Activated T-cell treated with anti-CD3 and anti-CD28 coated beads, Interleukin-2, amount 50 U/mL, for 24 hours (primary cell): ENCODE results near the gene FXYD1.
"Not testable (repeated sequence)": the region's sequence is repeated elsewhere in the genome, so short reads cannot be mapped to it uniquely, and the experiment has no call there.

Experiments
- DNase-seq: peaks from one replicate; pipeline ENCODE4 v3.0.0-alpha.2; 2020
- H3K27ac Mint-ChIP-seq: 2 replicates; pipeline ENCODE4 v1.8.0; 2020; ENCODE audit warnings: mild to moderate bottlenecking, mixed read lengths
- H3K27me3 Mint-ChIP-seq: 2 replicates; pipeline ENCODE4 v1.8.0; 2020; ENCODE audit warnings: mixed read lengths
- H3K36me3 Mint-ChIP-seq: 2 replicates; pipeline ENCODE4 v1.8.0; 2020; ENCODE audit warnings: low read depth, mixed read lengths
- H3K4me1 Mint-ChIP-seq: 2 replicates; pipeline ENCODE4 v1.8.0; 2020; ENCODE audit warnings: low read depth, mixed read lengths
- H3K4me3 Mint-ChIP-seq: 2 replicates; pipeline ENCODE4 v1.8.0; 2020; ENCODE audit warnings: mild to moderate bottlenecking, moderate library complexity, mixed read lengths
- H3K9me3 Mint-ChIP-seq: 2 replicates; pipeline ENCODE4 v1.8.0; 2020; ENCODE audit warnings: mixed read lengths

The FXYD1 gene

GRCh38 chr19:35141837-35142605, 3.4 kb downstream of the FXYD1 start:
- peak overlapping the region; percentile 73 for H3K4me3 Mint-ChIP-seq
- H3K36me3 Mint-ChIP-seq: no peaks in the 10 kb centered on the region
- peak overlapping the region; percentile 84 for H3K27ac Mint-ChIP-seq
- peaks cover 6% of the 10 kb centered on the region for H3K27me3 Mint-ChIP-seq
- H3K9me3 Mint-ChIP-seq: no peaks in the 10 kb centered on the region
- H3K4me1 Mint-ChIP-seq: peaks cover 41% of the 10 kb centered on the region
- DNase-seq: no peak

GRCh38 chr19:35142606-35143230, 4.1 kb downstream of the FXYD1 start:
- H3K36me3 Mint-ChIP-seq: no peaks in the 10 kb centered on the region
- H3K9me3 Mint-ChIP-seq: no peaks in the 10 kb centered on the region
- H3K27me3 Mint-ChIP-seq: peaks cover 6% of the 10 kb centered on the region
- peaks cover 39% of the 10 kb centered on the region for H3K4me1 Mint-ChIP-seq
- peak; percentile 81 for DNase-seq
- no peak overlapping the region for H3K27ac Mint-ChIP-seq
- peak overlapping the region; percentile 73 for H3K4me3 Mint-ChIP-seq

- Mint-ChIP-seq H3K4me1 (peaks cover 39% of the 10 kb centered on the region), H3K9me3 (no peaks in the 10 kb centered on the region), H3K27me3 (peaks cover 6% of the 10 kb centered on the region), H3K36me3 (no peaks in the 10 kb centered on the region), H3K4me3 (peak within 1 kb of the TSS; percentile 73), H3K27ac (no peak within 1 kb of the TSS)
- DNase-seq: peak; percentile 44
Observed at GRCh38 chr19:35143231-35143715, 4.6 kb downstream of the FXYD1 start, which contains the start of gene FXYD7. TSS of gene FXYD7 (plus strand) at chr19:35143255. CDS start at chr19:35143334, 79 bp downstream.

- H3K4me3 Mint-ChIP-seq: no peak overlapping the region
- no peaks in the 10 kb centered on the region for H3K36me3 Mint-ChIP-seq
- no peaks in the 10 kb centered on the region for H3K9me3 Mint-ChIP-seq
- H3K27ac Mint-ChIP-seq: no peak overlapping the region
- peaks cover 39% of the 10 kb centered on the region for H3K4me1 Mint-ChIP-seq
- peaks cover 6% of the 10 kb centered on the region for H3K27me3 Mint-ChIP-seq
- DNase-seq: no peak
Observed at GRCh38 chr19:35143818-35144217, 5.2 kb downstream of the FXYD1 start.

- H3K27me3 Mint-ChIP-seq: peaks cover 6% of the 10 kb centered on the region
- H3K4me3 Mint-ChIP-seq: no peak overlapping the region
- H3K9me3 Mint-ChIP-seq: no peaks in the 10 kb centered on the region
- peaks cover 39% of the 10 kb centered on the region for H3K4me1 Mint-ChIP-seq
- no peak overlapping the region for H3K27ac Mint-ChIP-seq
- DNase-seq: no peak
- no peaks in the 10 kb centered on the region for H3K36me3 Mint-ChIP-seq
Observed at GRCh38 chr19:35144259-35144599, 5.6 kb downstream of the FXYD1 start.

- H3K36me3 Mint-ChIP-seq: no peaks in the 10 kb centered on the region
- H3K4me1 Mint-ChIP-seq: peaks cover 39% of the 10 kb centered on the region
- H3K4me3 Mint-ChIP-seq: no peak overlapping the region
- H3K27me3 Mint-ChIP-seq: peaks cover 6% of the 10 kb centered on the region
- no peaks in the 10 kb centered on the region for H3K9me3 Mint-ChIP-seq
- no peak overlapping the region for H3K27ac Mint-ChIP-seq
- no peak for DNase-seq
Observed at GRCh38 chr19:35144600-35145436, 6.2 kb downstream of the FXYD1 start.

- Mint-ChIP-seq H3K36me3 (no peaks in the 10 kb centered on the region), H3K4me3 (no peak overlapping the region), H3K27me3 (peaks cover 2% of the 10 kb centered on the region), H3K4me1 (peaks cover 27% of the 10 kb centered on the region), H3K9me3 (no peaks in the 10 kb centered on the region), H3K27ac (no peak overlapping the region)
- DNase-seq: no peak
Observed at GRCh38 chr19:35146746-35147459, 8.3 kb downstream of the FXYD1 start.

GRCh38 chr19:35149463-35149862, 10.8 kb downstream of the FXYD1 start:
- peaks cover 4% of the 10 kb centered on the region for H3K36me3 Mint-ChIP-seq
- H3K27me3 Mint-ChIP-seq: no peaks in the 10 kb centered on the region
- H3K27ac Mint-ChIP-seq: no peak overlapping the region
- no peaks in the 10 kb centered on the region for H3K9me3 Mint-ChIP-seq
- H3K4me1 Mint-ChIP-seq: peaks cover 19% of the 10 kb centered on the region
- DNase-seq: no peak
- no peak overlapping the region for H3K4me3 Mint-ChIP-seq

GRCh38 chr19:35150445-35150844, 11.8 kb downstream of the FXYD1 start:
- Mint-ChIP-seq H3K27ac (no peak overlapping the region), H3K4me3 (no peak overlapping the region), H3K4me1 (peaks cover 16% of the 10 kb centered on the region), H3K9me3 (no peaks in the 10 kb centered on the region), H3K27me3 (no peaks in the 10 kb centered on the region), H3K36me3 (peaks cover 14% of the 10 kb centered on the region)
- DNase-seq: no peak

GRCh38 chr19:35151273-35152065, 12.8 kb downstream of the FXYD1 start:
- no peaks in the 10 kb centered on the region for H3K27me3 Mint-ChIP-seq
- H3K36me3 Mint-ChIP-seq: peaks cover 24% of the 10 kb centered on the region
- no peaks in the 10 kb centered on the region for H3K9me3 Mint-ChIP-seq
- DNase-seq: no peak
- H3K4me1 Mint-ChIP-seq: peaks cover 22% of the 10 kb centered on the region
- H3K4me3 Mint-ChIP-seq: no peak overlapping the region
- no peak overlapping the region for H3K27ac Mint-ChIP-seq

GRCh38 chr19:35153129-35153522, 14.5 kb downstream of the FXYD1 start:
- DNase-seq, H3K9me3 Mint-ChIP-seq, H3K27me3 Mint-ChIP-seq: not testable (repeated sequence)
- Mint-ChIP-seq H3K27ac (peak overlapping the region; percentile 82), H3K36me3 (peaks cover 41% of the 10 kb centered on the region), H3K4me1 (peaks cover 37% of the 10 kb centered on the region), H3K4me3 (peak overlapping the region; percentile 100)

- peaks cover 45% of the 10 kb centered on the region for H3K4me1 Mint-ChIP-seq
- peak overlapping the region; percentile 100 for H3K4me3 Mint-ChIP-seq
- peak overlapping the region; percentile 100 for H3K27ac Mint-ChIP-seq
- H3K36me3 Mint-ChIP-seq: peaks cover 49% of the 10 kb centered on the region
- peak; percentile 87 for DNase-seq
- no peaks in the 10 kb centered on the region for H3K9me3 Mint-ChIP-seq
- H3K27me3 Mint-ChIP-seq: no peaks in the 10 kb centered on the region
Observed at GRCh38 chr19:35153701-35154524, 15.3 kb downstream of the FXYD1 start.
